Measurements from ENCODE around the gene MEDAG. TPM values are rescaled to one million over a fixed set of nuclear protein-coding genes. Genes with fewer than 3 reads are reported as not detected.

The MEDAG gene
- total RNA-seq: 49.2 and 210 TPM in 2 replicates

GRCh38 chr13:30905932-30906383, at the start of gene MEDAG:
Gene MEDAG (plus strand): TSS chr13:30906271. CDS start chr13:30906516, 245 bp downstream.

GRCh38 chr13:30932481-30933353, 26.6 kb downstream of the MEDAG start, which contains the start of gene TEX26:
Gene TEX26 (plus strand): TSS chr13:30932656. CDS start chr13:30932716, 60 bp downstream.

Other genes with a start within 250 kb of the MEDAG start
- gene ALOX5AP, start 170.7 kb upstream of the MEDAG start, total RNA-seq: 0.26 and 1.2 TPM in 2 replicates
- gene TEX26, start 26.4 kb downstream of the MEDAG start, total RNA-seq: not detected in 2 replicates

All from pericardium fibroblast (primary cell).